ENCODE data around the gene XYLT2.
"Not testable (repeated sequence)": the region's sequence is repeated elsewhere in the genome, so short reads cannot be mapped to it uniquely, and the experiment has no call there.

Gene XYLT2

GRCh38 chr17:50397111-50397918, 51.4 kb downstream of the XYLT2 start, which contains the start of gene LRRC59:
Gene LRRC59 (minus strand): TSS chr17:50397523. CDS start chr17:50397317, 206 bp downstream.
- peak; percentile 58 to 75 for DNase-seq

GRCh38 chr17:50397919-50398285, 52.0 kb downstream of the XYLT2 start:
- no peak for DNase-seq

- DNase-seq: not testable (repeated sequence)
Measured at GRCh38 chr17:50398672-50399071, 52.7 kb downstream of the XYLT2 start.

DNA sequence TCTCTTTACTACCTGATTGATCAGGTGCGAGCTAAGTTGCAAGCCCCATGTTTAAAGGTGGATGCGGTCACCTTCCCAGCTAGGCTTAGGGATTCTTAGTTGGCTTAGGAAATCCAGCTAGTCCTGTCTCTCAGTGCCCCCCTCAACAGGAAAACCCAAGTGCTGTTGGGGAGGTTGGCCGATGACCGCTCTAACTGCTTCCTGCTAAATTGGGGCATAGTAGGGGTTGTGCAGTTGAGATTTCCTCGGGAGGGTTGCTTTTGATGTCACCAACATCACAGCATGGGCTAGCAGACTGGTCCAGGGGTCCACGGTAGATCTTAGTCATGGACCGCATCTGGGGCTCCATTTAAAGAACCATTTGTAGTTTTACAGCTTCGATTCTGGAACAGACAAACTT, 53.7 kb downstream of the XYLT2 start:
- not testable (repeated sequence) for DNase-seq

GRCh38 chr17:50405351-50405750, 59.4 kb downstream of the XYLT2 start:
- DNase-seq: not testable (repeated sequence)

GRCh38 chr17:50406578-50406977, 60.7 kb downstream of the XYLT2 start:
- DNase-seq: no peak

GRCh38 chr17:50407921-50408320, 62.0 kb downstream of the XYLT2 start:
- no peak for DNase-seq

Data from hippocampal formation (tissue), 2 donors.